ENCODE measurements around the gene SUOX. TPM values are rescaled to one million over a fixed set of nuclear protein-coding genes. Genes with fewer than 3 reads are reported as not detected.

Gene SUOX
- total RNA-seq, 1 experiment from 2014 or later = 20.7 TPM

DNA sequence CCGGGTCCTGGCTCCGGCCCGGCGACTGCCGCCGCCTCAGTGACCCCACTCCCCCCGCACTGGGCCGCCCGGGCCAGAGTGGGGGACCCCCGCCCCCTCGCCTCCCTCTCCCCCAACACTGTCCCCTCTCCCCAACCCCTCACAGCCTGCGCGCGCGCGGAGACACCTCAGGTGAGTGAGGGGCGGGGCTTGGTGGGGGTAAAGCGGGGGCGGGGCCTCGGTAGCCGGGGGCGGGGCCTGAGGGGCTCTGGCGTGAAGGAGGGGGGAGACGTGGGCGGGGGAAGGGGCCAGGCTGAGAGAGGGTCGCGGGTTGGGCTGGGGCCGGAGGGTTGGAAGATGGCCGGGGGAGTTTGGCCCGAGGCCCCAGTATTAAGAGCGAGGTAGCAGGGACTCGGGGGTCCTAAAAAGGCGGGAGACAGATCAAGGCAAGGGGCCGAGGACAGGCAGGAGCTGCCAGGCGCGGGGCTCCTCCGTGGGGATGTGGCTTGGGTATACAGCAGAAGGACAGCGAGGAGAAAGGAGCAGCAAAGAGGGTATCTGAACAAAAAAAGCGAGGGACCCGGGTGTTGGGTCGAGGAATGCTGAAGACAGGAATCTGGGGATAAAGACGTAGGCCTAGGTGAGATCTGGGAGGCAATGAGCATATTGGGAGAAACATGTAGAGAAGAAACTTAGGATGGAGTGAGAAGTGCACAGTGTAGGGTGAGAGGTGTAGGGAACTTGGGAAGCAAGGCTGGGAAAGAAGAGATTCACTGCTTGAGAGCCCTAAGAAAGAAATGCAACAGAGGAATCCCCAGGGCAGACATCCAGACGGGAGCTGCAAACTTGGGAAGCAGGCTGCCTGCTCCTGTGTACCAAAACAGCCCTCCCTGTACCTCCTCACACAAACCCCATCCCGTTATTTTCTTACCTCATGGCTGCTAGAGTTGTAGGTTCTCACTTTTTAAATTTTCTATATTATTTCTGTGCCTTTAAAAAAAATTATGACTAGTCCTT is 10.8 kb downstream of the SUOX start:
- H3K9me3 ChIP-seq (ENCODE audit: control insufficient read depth, insufficient read depth, low read depth, low read length) = no peaks in the 10 kb centered on the region
- H3K27me3 ChIP-seq (ENCODE audit: control insufficient read depth, insufficient read depth, low read length) = no peaks in the 10 kb centered on the region
- ChIA-PET CTCF (interaction anchor here (0.6 to 0.7 kb wide), 3 partner anchors 12 to 1451 kb away, joined by 3 to 7 read pairs (median 6); no protein-coding TSS in a partner anchor), POLR2A (interaction anchor here (0.6 to 2.1 kb wide), 4 partner anchors 10 to 210 kb away, joined by 3 to 10 read pairs (median 6); partner anchors contain the start of genes PA2G4 and SUOX)
- in situ Hi-C loops (cut with HindIII; ENCODE audit: low pct_unique_long_range_greater_than_20kb, low sequenced_read_pairs) (no loop called here), intact Hi-C loops (cut with micrococcal nuclease; ENCODE audit: unreplicated experiment) (no loop called here)
- H3K36me3 ChIP-seq (ENCODE audit: control insufficient read depth, insufficient read depth, low read length) = no peaks in the 10 kb centered on the region
- DNase-seq (ENCODE audit: low read depth, low spot score) (no peak), ATAC-seq (peak; percentile 84)
- peak overlapping the region; percentile 63 to 80 for H3K4me3 ChIP-seq (ENCODE audit: low read depth in 2 of 2, low read length in 2 of 2)
- no TSS peak for BruUV-seq (replicated peaks)
- H3K4me1 ChIP-seq (ENCODE audit: control insufficient read depth, insufficient read depth, low read length) = peaks cover 5% of the 10 kb centered on the region; the same call in 1 of the 2 replicates
- TF ChIP-seq SIN3A (IDR thresholded peaks at IDR 0.05; ENCODE audit: borderline replicate concordance, insufficient read depth, low read depth, low read length) = no peak
- TF ChIP-seq, protein P1, sequence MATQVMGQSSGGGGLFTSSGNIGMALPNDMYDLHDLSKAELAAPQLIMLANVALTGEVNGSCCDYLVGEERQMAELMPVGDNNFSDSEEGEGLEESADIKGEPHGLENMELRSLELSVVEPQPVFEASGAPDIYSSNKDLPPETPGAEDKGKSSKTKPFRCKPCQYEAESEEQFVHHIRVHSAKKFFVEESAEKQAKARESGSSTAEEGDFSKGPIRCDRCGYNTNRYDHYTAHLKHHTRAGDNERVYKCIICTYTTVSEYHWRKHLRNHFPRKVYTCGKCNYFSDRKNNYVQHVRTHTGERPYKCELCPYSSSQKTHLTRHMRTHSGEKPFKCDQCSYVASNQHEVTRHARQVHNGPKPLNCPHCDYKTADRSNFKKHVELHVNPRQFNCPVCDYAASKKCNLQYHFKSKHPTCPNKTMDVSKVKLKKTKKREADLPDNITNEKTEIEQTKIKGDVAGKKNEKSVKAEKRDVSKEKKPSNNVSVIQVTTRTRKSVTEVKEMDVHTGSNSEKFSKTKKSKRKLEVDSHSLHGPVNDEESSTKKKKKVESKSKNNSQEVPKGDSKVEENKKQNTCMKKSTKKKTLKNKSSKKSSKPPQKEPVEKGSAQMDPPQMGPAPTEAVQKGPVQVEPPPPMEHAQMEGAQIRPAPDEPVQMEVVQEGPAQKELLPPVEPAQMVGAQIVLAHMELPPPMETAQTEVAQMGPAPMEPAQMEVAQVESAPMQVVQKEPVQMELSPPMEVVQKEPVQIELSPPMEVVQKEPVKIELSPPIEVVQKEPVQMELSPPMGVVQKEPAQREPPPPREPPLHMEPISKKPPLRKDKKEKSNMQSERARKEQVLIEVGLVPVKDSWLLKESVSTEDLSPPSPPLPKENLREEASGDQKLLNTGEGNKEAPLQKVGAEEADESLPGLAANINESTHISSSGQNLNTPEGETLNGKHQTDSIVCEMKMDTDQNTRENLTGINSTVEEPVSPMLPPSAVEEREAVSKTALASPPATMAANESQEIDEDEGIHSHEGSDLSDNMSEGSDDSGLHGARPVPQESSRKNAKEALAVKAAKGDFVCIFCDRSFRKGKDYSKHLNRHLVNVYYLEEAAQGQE (IDR thresholded peaks at IDR 0.05; ENCODE audit: insufficient read depth in 1 of 2, low read depth in 2 of 2, low read length in 1 of 2) = no peak
- TF ChIP-seq, protein P2, sequence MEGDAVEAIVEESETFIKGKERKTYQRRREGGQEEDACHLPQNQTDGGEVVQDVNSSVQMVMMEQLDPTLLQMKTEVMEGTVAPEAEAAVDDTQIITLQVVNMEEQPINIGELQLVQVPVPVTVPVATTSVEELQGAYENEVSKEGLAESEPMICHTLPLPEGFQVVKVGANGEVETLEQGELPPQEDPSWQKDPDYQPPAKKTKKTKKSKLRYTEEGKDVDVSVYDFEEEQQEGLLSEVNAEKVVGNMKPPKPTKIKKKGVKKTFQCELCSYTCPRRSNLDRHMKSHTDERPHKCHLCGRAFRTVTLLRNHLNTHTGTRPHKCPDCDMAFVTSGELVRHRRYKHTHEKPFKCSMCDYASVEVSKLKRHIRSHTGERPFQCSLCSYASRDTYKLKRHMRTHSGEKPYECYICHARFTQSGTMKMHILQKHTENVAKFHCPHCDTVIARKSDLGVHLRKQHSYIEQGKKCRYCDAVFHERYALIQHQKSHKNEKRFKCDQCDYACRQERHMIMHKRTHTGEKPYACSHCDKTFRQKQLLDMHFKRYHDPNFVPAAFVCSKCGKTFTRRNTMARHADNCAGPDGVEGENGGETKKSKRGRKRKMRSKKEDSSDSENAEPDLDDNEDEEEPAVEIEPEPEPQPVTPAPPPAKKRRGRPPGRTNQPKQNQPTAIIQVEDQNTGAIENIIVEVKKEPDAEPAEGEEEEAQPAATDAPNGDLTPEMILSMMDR (IDR thresholded peaks at IDR 0.05) = no peak
- H3K27ac ChIP-seq (ENCODE audit: low read length) = peak overlapping the region; percentile 65

DNA sequence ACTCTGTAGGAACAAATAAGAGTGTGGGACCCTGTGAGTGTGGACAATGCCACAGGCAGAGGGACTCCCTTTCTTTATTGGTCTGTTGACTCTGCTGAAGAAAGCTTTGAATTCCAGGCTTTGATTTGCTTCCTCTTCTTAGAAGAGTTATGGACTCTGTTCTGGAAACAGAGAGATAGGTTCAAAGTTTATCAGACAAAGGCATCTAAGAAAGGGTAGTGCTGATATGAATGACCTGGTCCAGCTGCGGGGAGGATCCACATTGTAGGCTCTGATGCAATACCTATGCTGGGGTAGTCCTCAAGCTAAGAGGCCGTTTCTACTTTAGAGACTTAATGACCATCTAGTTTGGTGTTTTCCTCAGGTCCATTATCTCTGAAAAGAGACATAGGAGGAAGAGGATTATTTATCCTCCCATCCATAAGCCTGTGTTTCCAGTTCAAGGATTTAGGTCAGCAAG is 13.1 kb downstream of the SUOX start:
- ATAC-seq = no peak
- intact Hi-C loops (cut with micrococcal nuclease; ENCODE audit: unreplicated experiment) = no loop called here
- Histone ChIP-seq H3K36me3 (ENCODE audit: control insufficient read depth, insufficient read depth, low read length) (no peaks in the 10 kb centered on the region), H3K4me3 (ENCODE audit: low read depth in 2 of 2, low read length in 2 of 2) (no peak overlapping the region), H3K27ac (ENCODE audit: low read length) (no peak overlapping the region), H3K27me3 (ENCODE audit: control insufficient read depth, insufficient read depth, low read length) (no peaks in the 10 kb centered on the region), H3K4me1 (ENCODE audit: control insufficient read depth, insufficient read depth, low read length) (peaks cover 5% of the 10 kb centered on the region; the same call in 1 of the 2 replicates), H3K9me3 (ENCODE audit: control insufficient read depth, insufficient read depth, low read depth, low read length) (no peaks in the 10 kb centered on the region)
- no peak for DNase-seq (ENCODE audit: low read depth, low spot score)
- in situ Hi-C loops (cut with HindIII; ENCODE audit: low pct_unique_long_range_greater_than_20kb, low sequenced_read_pairs) = no loop called here
- ChIA-PET POLR2A (no interaction called here), CTCF (interaction anchor here (0.6 kb wide), 1 partner anchor 22 kb away, joined by 3 read pairs; no protein-coding TSS in a partner anchor)
- TF ChIP-seq POLR2AphosphoS5 (IDR thresholded peaks at IDR 0.05; ENCODE audit: low read depth, low read length) = no peak
- TF ChIP-seq, protein P1 (IDR thresholded peaks at IDR 0.05; ENCODE audit: insufficient read depth in 1 of 2, low read depth in 2 of 2, low read length in 1 of 2) = no peak
- no peak for TF ChIP-seq TCF7L2 (IDR thresholded peaks at IDR 0.05; ENCODE audit: low read depth, low read length)
- TF ChIP-seq SIN3A (IDR thresholded peaks at IDR 0.05; ENCODE audit: borderline replicate concordance, insufficient read depth, low read depth, low read length) = no peak
- TF ChIP-seq, protein P2 (IDR thresholded peaks at IDR 0.05) = no peak
- TSS peak; percentile 74 for BruUV-seq (replicated peaks)

All from Panc1 (cell line).